HepG2 (cell line): ENCODE data around the gene QDPR. TPM values are rescaled to one million over a fixed set of nuclear protein-coding genes. Genes with fewer than 3 reads are reported as not detected.
A peak's percentile ranks its signal among the peaks of the same experiment; 100 is the strongest.

ENCODE experiments used
- ELK4 ChIP-seq: sonication (generic); formaldehyde crosslinking; IDR thresholded peaks from 2 replicates; pipeline ENCODE4 v1.9.0; 2021; ENCODE audit warnings: missing genetic modification reagents, borderline replicate concordance
- GMEB1 ChIP-seq: sonication (generic); formaldehyde crosslinking; IDR thresholded peaks from 2 replicates; pipeline ENCODE4 v1.5.1; 2020; ENCODE audit warnings: missing genetic modification reagents, mild to moderate bottlenecking, borderline replicate concordance
- TBP ChIP-seq: sonication (generic); formaldehyde crosslinking; IDR thresholded peaks from 2 replicates; pipeline ENCODE4 v1.5.0; 2020; ENCODE audit warnings: missing genetic modification reagents
- U2AF2 ChIP-seq: fragments of 200-400 bp; formaldehyde crosslinking; IDR thresholded peaks from 2 replicates; pipeline ENCODE4 v1.6.1; 2017; ENCODE audit warnings: low read depth, mild to moderate bottlenecking, low read length
- ZNF484 ChIP-seq: sonication (generic); formaldehyde crosslinking; IDR thresholded peaks from 2 replicates; pipeline ENCODE4 v1.5.1; 2020; ENCODE audit warnings: mild to moderate bottlenecking, low read depth, missing genetic modification reagents, borderline replicate concordance
- ZNF549 ChIP-seq: sonication (generic); formaldehyde crosslinking; IDR thresholded peaks from 2 replicates; pipeline ENCODE4 v1.5.0; 2020; ENCODE audit warnings: missing genetic modification reagents
- ZNF674 ChIP-seq: sonication (generic); formaldehyde crosslinking; IDR thresholded peaks from 2 replicates; pipeline ENCODE4 v1.5.0; 2020; ENCODE audit warnings: low read depth, mild to moderate bottlenecking, missing genetic modification reagents
- ZNF713 ChIP-seq: sonication (generic); formaldehyde crosslinking; IDR thresholded peaks from 2 replicates; pipeline ENCODE4 v1.4.0; 2020; ENCODE audit warnings: mild to moderate bottlenecking, missing genetic modification reagents
- polyA plus RNA-seq, 8 experiments: library from polyadenylated mRNA; depleted of rRNA in 3 of 8; stranded (reverse) in 7 of 8; unstranded in 1 of 8; fragments of >200 nt; fragmentation: Illumina TruSeq in 4 of 8; extraction: Trizol in 4 of 8; gene quantifications; 2 replicates each; pipeline versions ENCODE4 v1.2.1 to v1.2.3, GENCODE V29; 2011 to 2016; ENCODE audit warnings: low read depth in 4 of 8, missing spikeins in 1 of 8, mixed read lengths in 1 of 8; ENCODE audit not compliant: insufficient read depth in 1 of 8
- total RNA-seq, 5 experiments: library from RNA; depleted of rRNA; stranded (reverse); fragments of >200 nt; fragmentation: Illumina TruSeq; extraction: Trizol; gene quantifications; 2 replicates each; pipeline ENCODE4 v1.2.3, GENCODE V29; 2016; ENCODE audit warnings: low read depth in 1 of 5
- TF ChIP-seq, protein P1 (sequence below): sonication (generic); formaldehyde crosslinking; IDR thresholded peaks from 2 replicates; pipeline ENCODE4 v1.5.0; 2020; ENCODE audit warnings: missing genetic modification reagents
- TF ChIP-seq, protein P2 (sequence below): sonication (generic); formaldehyde crosslinking; conservative IDR thresholded peaks from 2 replicates; pipeline ENCODE4 v1.8.1; 2023; ENCODE audit warnings: missing genetic modification reagents
- TF ChIP-seq, protein P3 (sequence below): sonication (generic); formaldehyde crosslinking; IDR thresholded peaks from 2 replicates; pipeline ENCODE4 v1.5.1; 2020; ENCODE audit warnings: missing genetic modification reagents, mild to moderate bottlenecking, borderline replicate concordance
- TF ChIP-seq, protein P4 (sequence below): sonication (generic); formaldehyde crosslinking; IDR thresholded peaks from 2 replicates; pipeline ENCODE4 v1.4.0; 2020; ENCODE audit warnings: mild to moderate bottlenecking, missing genetic modification reagents

Gene QDPR
- total and polyA plus RNA-seq, 2 of the 13 experiments (the other 11 are each of a cell fraction or from before 2014, with no cell fraction given): 9.9 to 95.5 TPM

DNA sequence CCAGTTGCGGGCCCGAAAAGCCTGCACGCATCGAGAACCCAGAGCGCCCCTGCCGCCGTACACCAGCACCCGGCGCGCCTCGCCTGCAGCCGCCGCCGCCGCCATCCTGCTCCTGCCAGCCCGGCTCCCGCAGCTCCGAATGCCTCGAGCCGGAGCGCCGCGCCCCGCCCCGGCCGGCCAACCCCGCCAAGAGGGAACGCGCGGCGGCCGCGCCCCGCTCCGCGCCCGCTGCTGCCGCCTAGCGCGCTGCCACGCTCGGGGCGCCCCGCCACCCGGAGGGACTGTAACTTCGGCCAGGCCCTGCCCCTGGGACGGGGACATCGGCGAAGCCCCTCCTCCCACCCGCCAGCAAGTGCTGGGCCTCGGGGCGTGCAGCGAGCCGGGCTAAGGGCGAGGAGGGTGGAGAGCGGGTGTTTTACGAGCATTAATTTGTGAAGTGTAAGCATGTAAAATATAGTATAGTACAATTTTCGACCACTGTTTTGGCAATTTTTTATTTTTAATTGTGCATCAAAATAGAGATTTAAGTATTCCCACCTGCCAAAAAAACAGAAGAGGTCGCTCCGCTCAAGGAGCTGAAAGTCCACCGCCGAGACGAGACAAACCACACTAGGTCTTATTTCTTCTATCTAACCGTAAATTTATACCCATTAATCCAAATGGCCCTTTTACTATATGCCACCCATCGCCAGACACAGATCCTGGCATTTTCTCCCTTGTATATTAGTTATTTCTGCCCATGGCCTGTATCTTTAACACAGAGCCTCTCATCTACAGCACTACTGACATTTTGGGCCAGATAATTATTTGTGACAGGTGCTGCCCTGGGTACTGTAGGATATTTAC is at the start of gene QDPR (continued):
- TF ChIP-seq ELK4 (CRISPR knock-in tag) (no peak), ZNF713 (CRISPR knock-in tag) (no peak), ZNF484 (CRISPR knock-in tag) (no peak), ZNF549 (no peak), GMEB1 (peak; percentile 38; the same call in 1 of the 2 replicates), TBP (CRISPR knock-in tag) (no peak), U2AF2 (no peak), ZNF674 (CRISPR knock-in tag) (no peak)
- TF ChIP-seq, protein P1, sequence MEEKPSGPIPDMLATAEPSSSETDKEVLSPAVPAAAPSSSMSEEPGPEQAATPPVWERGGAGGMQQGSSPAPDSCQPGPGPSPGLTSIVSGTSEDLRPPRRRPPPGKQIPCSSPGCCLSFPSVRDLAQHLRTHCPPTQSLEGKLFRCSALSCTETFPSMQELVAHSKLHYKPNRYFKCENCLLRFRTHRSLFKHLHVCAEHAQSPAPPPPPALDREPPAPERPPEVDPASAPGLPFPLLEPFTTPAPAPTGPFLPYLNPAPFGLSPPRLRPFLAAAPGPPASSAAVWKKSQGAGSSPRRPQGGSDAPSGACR (CRISPR knock-in tag): no peak
- TF ChIP-seq, protein P2, sequence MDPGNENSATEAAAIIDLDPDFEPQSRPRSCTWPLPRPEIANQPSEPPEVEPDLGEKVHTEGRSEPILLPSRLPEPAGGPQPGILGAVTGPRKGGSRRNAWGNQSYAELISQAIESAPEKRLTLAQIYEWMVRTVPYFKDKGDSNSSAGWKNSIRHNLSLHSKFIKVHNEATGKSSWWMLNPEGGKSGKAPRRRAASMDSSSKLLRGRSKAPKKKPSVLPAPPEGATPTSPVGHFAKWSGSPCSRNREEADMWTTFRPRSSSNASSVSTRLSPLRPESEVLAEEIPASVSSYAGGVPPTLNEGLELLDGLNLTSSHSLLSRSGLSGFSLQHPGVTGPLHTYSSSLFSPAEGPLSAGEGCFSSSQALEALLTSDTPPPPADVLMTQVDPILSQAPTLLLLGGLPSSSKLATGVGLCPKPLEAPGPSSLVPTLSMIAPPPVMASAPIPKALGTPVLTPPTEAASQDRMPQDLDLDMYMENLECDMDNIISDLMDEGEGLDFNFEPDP (CRISPR knock-in tag): no peak
- TF ChIP-seq, protein P3, sequence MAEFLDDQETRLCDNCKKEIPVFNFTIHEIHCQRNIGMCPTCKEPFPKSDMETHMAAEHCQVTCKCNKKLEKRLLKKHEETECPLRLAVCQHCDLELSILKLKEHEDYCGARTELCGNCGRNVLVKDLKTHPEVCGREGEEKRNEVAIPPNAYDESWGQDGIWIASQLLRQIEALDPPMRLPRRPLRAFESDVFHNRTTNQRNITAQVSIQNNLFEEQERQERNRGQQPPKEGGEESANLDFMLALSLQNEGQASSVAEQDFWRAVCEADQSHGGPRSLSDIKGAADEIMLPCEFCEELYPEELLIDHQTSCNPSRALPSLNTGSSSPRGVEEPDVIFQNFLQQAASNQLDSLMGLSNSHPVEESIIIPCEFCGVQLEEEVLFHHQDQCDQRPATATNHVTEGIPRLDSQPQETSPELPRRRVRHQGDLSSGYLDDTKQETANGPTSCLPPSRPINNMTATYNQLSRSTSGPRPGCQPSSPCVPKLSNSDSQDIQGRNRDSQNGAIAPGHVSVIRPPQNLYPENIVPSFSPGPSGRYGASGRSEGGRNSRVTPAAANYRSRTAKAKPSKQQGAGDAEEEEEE (CRISPR knock-in tag): no peak
- TF ChIP-seq, protein P4, sequence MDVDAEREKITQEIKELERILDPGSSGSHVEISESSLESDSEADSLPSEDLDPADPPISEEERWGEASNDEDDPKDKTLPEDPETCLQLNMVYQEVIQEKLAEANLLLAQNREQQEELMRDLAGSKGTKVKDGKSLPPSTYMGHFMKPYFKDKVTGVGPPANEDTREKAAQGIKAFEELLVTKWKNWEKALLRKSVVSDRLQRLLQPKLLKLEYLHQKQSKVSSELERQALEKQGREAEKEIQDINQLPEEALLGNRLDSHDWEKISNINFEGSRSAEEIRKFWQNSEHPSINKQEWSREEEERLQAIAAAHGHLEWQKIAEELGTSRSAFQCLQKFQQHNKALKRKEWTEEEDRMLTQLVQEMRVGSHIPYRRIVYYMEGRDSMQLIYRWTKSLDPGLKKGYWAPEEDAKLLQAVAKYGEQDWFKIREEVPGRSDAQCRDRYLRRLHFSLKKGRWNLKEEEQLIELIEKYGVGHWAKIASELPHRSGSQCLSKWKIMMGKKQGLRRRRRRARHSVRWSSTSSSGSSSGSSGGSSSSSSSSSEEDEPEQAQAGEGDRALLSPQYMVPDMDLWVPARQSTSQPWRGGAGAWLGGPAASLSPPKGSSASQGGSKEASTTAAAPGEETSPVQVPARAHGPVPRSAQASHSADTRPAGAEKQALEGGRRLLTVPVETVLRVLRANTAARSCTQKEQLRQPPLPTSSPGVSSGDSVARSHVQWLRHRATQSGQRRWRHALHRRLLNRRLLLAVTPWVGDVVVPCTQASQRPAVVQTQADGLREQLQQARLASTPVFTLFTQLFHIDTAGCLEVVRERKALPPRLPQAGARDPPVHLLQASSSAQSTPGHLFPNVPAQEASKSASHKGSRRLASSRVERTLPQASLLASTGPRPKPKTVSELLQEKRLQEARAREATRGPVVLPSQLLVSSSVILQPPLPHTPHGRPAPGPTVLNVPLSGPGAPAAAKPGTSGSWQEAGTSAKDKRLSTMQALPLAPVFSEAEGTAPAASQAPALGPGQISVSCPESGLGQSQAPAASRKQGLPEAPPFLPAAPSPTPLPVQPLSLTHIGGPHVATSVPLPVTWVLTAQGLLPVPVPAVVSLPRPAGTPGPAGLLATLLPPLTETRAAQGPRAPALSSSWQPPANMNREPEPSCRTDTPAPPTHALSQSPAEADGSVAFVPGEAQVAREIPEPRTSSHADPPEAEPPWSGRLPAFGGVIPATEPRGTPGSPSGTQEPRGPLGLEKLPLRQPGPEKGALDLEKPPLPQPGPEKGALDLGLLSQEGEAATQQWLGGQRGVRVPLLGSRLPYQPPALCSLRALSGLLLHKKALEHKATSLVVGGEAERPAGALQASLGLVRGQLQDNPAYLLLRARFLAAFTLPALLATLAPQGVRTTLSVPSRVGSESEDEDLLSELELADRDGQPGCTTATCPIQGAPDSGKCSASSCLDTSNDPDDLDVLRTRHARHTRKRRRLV (CRISPR knock-in tag): no peak
